HG02642 (cell line): ENCODE results near the gene SPOCK2.
"Not testable (repeated sequence)": the region's sequence is repeated elsewhere in the genome, so short reads cannot be mapped to it uniquely, and the experiment has no call there.

ENCODE experiments used
- ATAC-seq: cut with Tn5 transposase; IDR thresholded peaks from one replicate; pipeline ENCODE4 v1.9.1; 2021; ENCODE audit warnings: mild to moderate bottlenecking; ENCODE audit not compliant: unreplicated experiment, poor library complexity

The SPOCK2 gene

DNA sequence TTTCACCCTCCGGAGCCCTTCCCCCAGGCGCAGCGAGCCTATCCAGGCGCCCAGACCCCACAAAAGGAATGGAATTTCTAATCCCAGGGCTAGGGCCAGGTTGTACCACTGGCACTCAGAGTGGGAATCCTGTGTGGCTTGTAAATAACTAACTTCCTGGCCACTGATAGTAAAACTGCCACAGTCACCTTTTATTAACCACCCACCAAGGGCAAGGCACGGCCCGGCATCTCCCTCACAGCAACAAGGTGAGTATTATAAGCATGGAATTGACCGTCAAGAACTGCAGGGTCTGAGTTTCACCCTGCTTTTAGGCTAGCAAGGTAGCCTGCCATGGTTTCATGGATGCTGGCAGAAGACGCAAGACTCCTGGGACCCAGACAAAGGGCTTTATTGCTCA, 51.1 kb downstream of the SPOCK2 start:
- ATAC-seq: no peak

GRCh38 chr10:72035252-72035887, 53.0 kb downstream of the SPOCK2 start:
- no peak for ATAC-seq

DNA sequence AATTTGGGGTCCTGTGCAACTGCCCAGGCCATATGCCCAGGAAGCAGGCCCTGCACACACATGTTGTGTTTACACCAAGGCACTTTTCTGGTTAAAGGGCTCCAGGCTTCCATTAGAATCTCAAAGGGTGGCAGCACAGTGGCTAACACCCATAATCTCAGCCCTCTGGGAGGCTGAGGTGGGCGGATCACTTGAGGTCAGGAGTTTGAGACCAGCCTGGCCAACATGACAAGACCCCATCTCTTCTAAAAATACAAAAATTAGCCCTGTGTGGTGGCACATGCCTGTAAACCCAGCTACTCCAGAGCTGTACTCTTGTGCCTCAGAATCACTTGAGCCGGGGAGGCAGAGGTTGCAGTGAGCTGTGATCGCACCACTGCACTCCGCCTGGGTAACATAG, 53.6 kb downstream of the SPOCK2 start:
- ATAC-seq: no peak

DNA sequence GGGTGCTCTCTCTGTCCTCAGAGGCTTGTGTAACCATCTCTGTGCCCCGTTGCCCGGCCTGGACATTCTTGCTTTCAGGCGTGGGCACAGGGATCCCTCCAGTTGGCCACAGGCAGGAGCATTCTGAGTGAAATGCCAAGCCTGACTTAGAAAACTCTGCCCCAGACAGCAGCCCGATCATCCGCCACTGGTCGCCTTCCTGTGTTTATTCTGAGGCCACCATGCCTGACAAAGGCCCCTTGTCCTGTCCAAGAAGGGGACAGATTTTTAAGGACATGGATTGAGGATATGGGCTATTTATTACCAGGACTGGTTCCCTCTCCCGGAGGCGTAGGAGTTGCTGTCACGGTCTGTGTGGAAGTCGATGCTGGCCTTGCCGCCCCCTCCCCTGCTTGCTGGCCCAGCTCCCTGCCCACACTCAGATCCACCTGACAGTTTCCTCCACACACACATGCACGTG, 54.3 kb downstream of the SPOCK2 start:
- no peak for ATAC-seq

GRCh38 chr10:72032409-72033162, 55.8 kb downstream of the SPOCK2 start:
- ATAC-seq: not testable (repeated sequence)

DNA sequence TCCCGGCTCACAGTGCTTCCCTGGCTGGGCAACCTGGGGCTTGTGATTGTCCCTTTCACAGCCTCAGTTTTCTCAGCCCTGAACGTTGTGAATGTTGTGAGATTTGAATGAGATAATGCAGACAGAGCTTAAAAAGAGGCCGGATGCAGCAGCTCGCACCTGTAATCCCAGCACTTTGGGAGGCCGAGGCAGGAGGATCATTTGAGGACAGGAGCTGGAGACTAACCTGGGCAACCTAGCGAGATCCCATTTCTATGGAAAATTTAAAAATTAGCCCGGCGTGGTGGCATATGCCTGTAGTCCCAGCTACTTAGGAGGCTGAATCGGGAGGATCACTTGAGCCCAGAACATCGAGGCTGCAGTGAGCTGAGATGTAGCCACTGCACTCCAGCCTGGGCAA, 56.6 kb downstream of the SPOCK2 start:
- ATAC-seq: no peak

GRCh38 chr10:72030762-72031543, 57.4 kb downstream of the SPOCK2 start:
- ATAC-seq: no peak

GRCh38 chr10:72029414-72029813, 58.9 kb downstream of the SPOCK2 start:
- ATAC-seq: no peak

GRCh38 chr10:72027498-72027897, 60.9 kb downstream of the SPOCK2 start:
- no peak for ATAC-seq

- no peak for ATAC-seq
Measured at GRCh38 chr10:72026278-72027111, 61.9 kb downstream of the SPOCK2 start.

- no peak for ATAC-seq
Measured at GRCh38 chr10:72025832-72026231, 62.5 kb downstream of the SPOCK2 start.

- no peak for ATAC-seq
Measured at GRCh38 chr10:72025400-72025799, 63.0 kb downstream of the SPOCK2 start.

DNA sequence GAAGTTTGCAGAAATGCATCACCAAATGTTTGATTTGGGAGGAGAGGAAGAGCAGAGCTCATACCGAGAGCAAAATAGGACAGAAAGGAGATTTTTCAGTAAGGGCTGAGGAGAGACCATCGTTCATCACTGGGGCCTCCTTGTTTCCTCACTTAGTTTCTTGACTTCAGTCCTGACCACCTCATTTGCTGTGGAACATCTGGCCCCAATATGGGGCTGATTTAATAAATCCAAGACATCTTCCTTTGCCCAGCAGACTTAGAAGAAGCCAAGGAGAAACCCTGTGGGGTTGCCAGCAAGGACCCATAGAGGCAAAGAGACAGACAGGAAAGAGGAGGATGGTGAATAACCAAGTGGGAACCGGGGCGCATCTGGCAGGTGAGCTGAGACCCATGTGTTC, 63.8 kb downstream of the SPOCK2 start:
- no peak for ATAC-seq

GRCh38 chr10:72022228-72022627, 66.1 kb downstream of the SPOCK2 start:
- ATAC-seq: no peak

GRCh38 chr10:72020914-72021809, 67.2 kb downstream of the SPOCK2 start:
- no peak for ATAC-seq

- ATAC-seq: no peak
Measured at GRCh38 chr10:72019085-72019876, 69.1 kb downstream of the SPOCK2 start.

DNA sequence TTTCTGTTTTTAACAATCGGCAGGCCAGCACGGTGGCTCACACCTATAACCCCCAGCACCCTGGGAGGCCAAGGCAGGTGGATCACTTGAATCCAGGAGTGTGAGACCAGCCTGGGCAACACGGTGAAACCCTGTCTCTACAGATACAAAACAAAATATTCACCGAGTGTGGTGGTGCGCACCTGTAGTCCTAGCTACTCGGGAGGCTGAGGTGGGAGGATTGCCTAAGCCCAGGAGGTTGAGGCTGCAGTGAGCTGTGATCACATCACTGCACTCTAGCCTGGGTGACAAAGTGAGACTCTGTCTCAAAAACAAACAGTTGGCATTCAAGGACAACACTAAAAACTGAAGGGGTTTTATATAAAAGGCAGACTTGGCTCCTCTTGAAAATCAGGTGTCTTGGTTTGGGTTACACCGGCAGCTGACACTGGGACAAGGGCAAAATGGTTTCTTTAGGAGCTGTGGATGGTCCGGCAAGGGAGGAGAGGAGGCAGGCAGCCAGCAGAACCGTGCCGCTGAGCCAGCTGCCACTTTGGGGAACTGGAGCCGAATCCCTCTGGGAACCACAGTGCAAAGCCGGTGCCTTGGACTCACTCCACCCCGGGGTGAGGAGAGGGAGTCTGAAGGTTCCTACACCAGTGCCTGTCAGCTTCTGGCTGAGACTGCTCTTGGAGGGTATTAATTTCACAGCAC, 71.6 kb downstream of the SPOCK2 start:
- no peak for ATAC-seq

- ATAC-seq: no peak
Measured at GRCh38 chr10:72015841-72016240, 72.5 kb downstream of the SPOCK2 start.
